Measurements from ENCODE around the gene INPP4B.

Gene INPP4B

GRCh38 chr4:142697320-142697719 lies 148.8 kb downstream of the INPP4B start:
- Histone ChIP-seq H3K27me3 (ENCODE audit: control insufficient read depth in 1 of 2, insufficient read depth in 1 of 2, low read length in 2 of 2) (no peaks in the 10 kb centered on the region), H3K79me1 (replicated peaks; ENCODE audit: low read length, poor library complexity, severe bottlenecking) (no peaks in the 10 kb centered on the region), H3K18ac (ENCODE audit: low read depth in 1 of 2, low read length in 2 of 2) (no peak overlapping the region), H2BK120ac (ENCODE audit: low read depth, low read length) (no peak overlapping the region), H2AFZ (ENCODE audit: low read depth, low read length) (no peak overlapping the region), H2BK12ac (ENCODE audit: low read length in 2 of 2) (no peak overlapping the region), H3K9me3 (ENCODE audit: control insufficient read depth, low read length) (no peaks in the 10 kb centered on the region), H2BK5ac (ENCODE audit: low read depth, low read length, poor library complexity, severe bottlenecking) (no peak overlapping the region), H3K4me2 (ENCODE audit: low read length, poor library complexity, severe bottlenecking) (no peak overlapping the region), H3K23ac (ENCODE audit: low read length in 2 of 2) (no peak overlapping the region), H3K14ac (ENCODE audit: low read length in 2 of 2) (no peak overlapping the region), H3K27ac (ENCODE audit: low read length, poor library complexity, severe bottlenecking) (no peak overlapping the region), H4K91ac (ENCODE audit: low read length) (no peak overlapping the region), H3K36me3 (ENCODE audit: control insufficient read depth in 1 of 2, insufficient read depth in 2 of 2, low read depth in 1 of 2, low read length in 2 of 2) (no peaks in the 10 kb centered on the region), H3K4me3 (ENCODE audit: insufficient read depth in 1 of 2, low read depth in 1 of 2, low read length in 2 of 2) (no peak overlapping the region), H2AK5ac (ENCODE audit: low read length, severe bottlenecking) (no peak overlapping the region), H4K8ac (ENCODE audit: low read length) (no peak overlapping the region), H3K4me1 (ENCODE audit: control insufficient read depth, insufficient read depth, low read depth, low read length) (no peaks in the 10 kb centered on the region), H3K4ac (ENCODE audit: low read depth in 1 of 2, low read length in 2 of 2) (no peak overlapping the region), H3K9ac (ENCODE audit: low read length) (no peak overlapping the region), H2BK15ac (ENCODE audit: low read depth, poor library complexity, severe bottlenecking) (no peak overlapping the region)
- WGBS: no CpG with 5 or more reads among the region's 2 CpGs
- no peak for DNase-seq

- 95% methylated on average over 2 of the region's 3 CpGs for whole genome bisulfite sequencing
- no peak overlapping the region for H4K8ac ChIP-seq (ENCODE audit: low read length)
- H2BK5ac ChIP-seq (ENCODE audit: low read depth, low read length, poor library complexity, severe bottlenecking): no peak overlapping the region
These were observed 149.6 kb downstream of the INPP4B start for GRCh38 chr4:142696334-142697122.

GRCh38 chr4:142690406-142691163 lies 155.5 kb downstream of the INPP4B start:
- H3K36me3 ChIP-seq (ENCODE audit: control insufficient read depth in 1 of 2, insufficient read depth in 2 of 2, low read depth in 1 of 2, low read length in 2 of 2): no peaks in the 10 kb centered on the region
- no peak overlapping the region for H3K4me3 ChIP-seq (ENCODE audit: insufficient read depth in 1 of 2, low read depth in 1 of 2, low read length in 2 of 2)
- 89% methylated on average over 4 of the region's 4 CpGs for WGBS

More at GRCh38 chr4:142696334-142697122, 149.6 kb downstream of the INPP4B start:
- H3K36me3 ChIP-seq (ENCODE audit: control insufficient read depth in 1 of 2, insufficient read depth in 2 of 2, low read depth in 1 of 2, low read length in 2 of 2): no peaks in the 10 kb centered on the region
- H2AK5ac ChIP-seq (ENCODE audit: low read length, severe bottlenecking): no peak overlapping the region
- no peak overlapping the region for H3K9ac ChIP-seq (ENCODE audit: low read length)
- no peak overlapping the region for H3K23ac ChIP-seq (ENCODE audit: low read length in 2 of 2)
- H3K27ac ChIP-seq (ENCODE audit: low read length, poor library complexity, severe bottlenecking): no peak overlapping the region
- no peaks in the 10 kb centered on the region for H3K79me1 ChIP-seq (replicated peaks; ENCODE audit: low read length, poor library complexity, severe bottlenecking)
- no peak overlapping the region for H3K4ac ChIP-seq (ENCODE audit: low read depth in 1 of 2, low read length in 2 of 2)
- H3K18ac ChIP-seq (ENCODE audit: low read depth in 1 of 2, low read length in 2 of 2): no peak overlapping the region
- peak overlapping the region in 1 of 2 experiments; percentile 35 for H3K14ac ChIP-seq (ENCODE audit: low read length in 2 of 2)
- no peaks in the 10 kb centered on the region for H3K27me3 ChIP-seq (ENCODE audit: control insufficient read depth in 1 of 2, insufficient read depth in 1 of 2, low read length in 2 of 2)
- H2BK15ac ChIP-seq (ENCODE audit: low read depth, poor library complexity, severe bottlenecking): no peak overlapping the region
- H2BK12ac ChIP-seq (ENCODE audit: low read length in 2 of 2): no peak overlapping the region
- H3K4me3 ChIP-seq (ENCODE audit: insufficient read depth in 1 of 2, low read depth in 1 of 2, low read length in 2 of 2): no peak overlapping the region
- H3K9me3 ChIP-seq (ENCODE audit: control insufficient read depth, low read length): no peaks in the 10 kb centered on the region
- H3K4me1 ChIP-seq (ENCODE audit: control insufficient read depth, insufficient read depth, low read depth, low read length): no peaks in the 10 kb centered on the region
- H2AFZ ChIP-seq (ENCODE audit: low read depth, low read length): no peak overlapping the region
- no peak overlapping the region for H4K91ac ChIP-seq (ENCODE audit: low read length)
- DNase-seq: no peak
- H3K4me2 ChIP-seq (ENCODE audit: low read length, poor library complexity, severe bottlenecking): no peak overlapping the region
- H2BK120ac ChIP-seq (ENCODE audit: low read depth, low read length): no peak overlapping the region

GRCh38 chr4:142687547-142688275 lies 158.4 kb downstream of the INPP4B start:
- DNase-seq: no peak
- Histone ChIP-seq H3K4me1 (ENCODE audit: control insufficient read depth, insufficient read depth, low read depth, low read length) (no peaks in the 10 kb centered on the region), H2AK5ac (ENCODE audit: low read length, severe bottlenecking) (no peak overlapping the region), H3K9me3 (ENCODE audit: control insufficient read depth, low read length) (no peaks in the 10 kb centered on the region), H4K8ac (ENCODE audit: low read length) (no peak overlapping the region), H3K9ac (ENCODE audit: low read length) (no peak overlapping the region), H3K79me1 (replicated peaks; ENCODE audit: low read length, poor library complexity, severe bottlenecking) (no peaks in the 10 kb centered on the region), H3K4me3 (ENCODE audit: insufficient read depth in 1 of 2, low read depth in 1 of 2, low read length in 2 of 2) (no peak overlapping the region), H3K4ac (ENCODE audit: low read depth in 1 of 2, low read length in 2 of 2) (no peak overlapping the region), H3K18ac (ENCODE audit: low read depth in 1 of 2, low read length in 2 of 2) (no peak overlapping the region), H3K23ac (ENCODE audit: low read length in 2 of 2) (no peak overlapping the region), H3K27me3 (ENCODE audit: control insufficient read depth in 1 of 2, insufficient read depth in 1 of 2, low read length in 2 of 2) (no peaks in the 10 kb centered on the region), H3K27ac (ENCODE audit: low read length, poor library complexity, severe bottlenecking) (no peak overlapping the region), H3K14ac (ENCODE audit: low read length in 2 of 2) (no peak overlapping the region), H2BK120ac (ENCODE audit: low read depth, low read length) (no peak overlapping the region), H2AFZ (ENCODE audit: low read depth, low read length) (no peak overlapping the region), H2BK5ac (ENCODE audit: low read depth, low read length, poor library complexity, severe bottlenecking) (no peak overlapping the region), H3K4me2 (ENCODE audit: low read length, poor library complexity, severe bottlenecking) (no peak overlapping the region), H2BK12ac (ENCODE audit: low read length in 2 of 2) (no peak overlapping the region), H2BK15ac (ENCODE audit: low read depth, poor library complexity, severe bottlenecking) (no peak overlapping the region), H4K91ac (ENCODE audit: low read length) (no peak overlapping the region), H3K36me3 (ENCODE audit: control insufficient read depth in 1 of 2, insufficient read depth in 2 of 2, low read depth in 1 of 2, low read length in 2 of 2) (no peaks in the 10 kb centered on the region)
- WGBS: 90% methylated on average over 6 of the region's 6 CpGs

More at GRCh38 chr4:142690406-142691163, 155.5 kb downstream of the INPP4B start:
- H4K8ac ChIP-seq (ENCODE audit: low read length): no peak overlapping the region
- no peak overlapping the region for H2AK5ac ChIP-seq (ENCODE audit: low read length, severe bottlenecking)
- H2BK15ac ChIP-seq (ENCODE audit: low read depth, poor library complexity, severe bottlenecking): no peak overlapping the region
- no peaks in the 10 kb centered on the region for H3K4me1 ChIP-seq (ENCODE audit: control insufficient read depth, insufficient read depth, low read depth, low read length)
- H3K14ac ChIP-seq (ENCODE audit: low read length in 2 of 2): no peak overlapping the region
- no peak overlapping the region for H4K91ac ChIP-seq (ENCODE audit: low read length)
- no peak overlapping the region for H3K18ac ChIP-seq (ENCODE audit: low read depth in 1 of 2, low read length in 2 of 2)
- DNase-seq: no peak
- H3K79me1 ChIP-seq (replicated peaks; ENCODE audit: low read length, poor library complexity, severe bottlenecking): no peaks in the 10 kb centered on the region
- H2BK5ac ChIP-seq (ENCODE audit: low read depth, low read length, poor library complexity, severe bottlenecking): no peak overlapping the region
- no peak overlapping the region for H2BK12ac ChIP-seq (ENCODE audit: low read length in 2 of 2)
- no peak overlapping the region for H3K9ac ChIP-seq (ENCODE audit: low read length)
- no peak overlapping the region for H2AFZ ChIP-seq (ENCODE audit: low read depth, low read length)
- H2BK120ac ChIP-seq (ENCODE audit: low read depth, low read length): no peak overlapping the region
- H3K27me3 ChIP-seq (ENCODE audit: control insufficient read depth in 1 of 2, insufficient read depth in 1 of 2, low read length in 2 of 2): no peaks in the 10 kb centered on the region
- H3K27ac ChIP-seq (ENCODE audit: low read length, poor library complexity, severe bottlenecking): no peak overlapping the region
- no peaks in the 10 kb centered on the region for H3K9me3 ChIP-seq (ENCODE audit: control insufficient read depth, low read length)
- no peak overlapping the region for H3K4ac ChIP-seq (ENCODE audit: low read depth in 1 of 2, low read length in 2 of 2)
- H3K4me2 ChIP-seq (ENCODE audit: low read length, poor library complexity, severe bottlenecking): no peak overlapping the region
- H3K23ac ChIP-seq (ENCODE audit: low read length in 2 of 2): no peak overlapping the region

All from mesenchymal stem cell (in vitro differentiated cells and primary cell).